ENCODE measurements around the gene CBLIF. TPM values are rescaled to one million over a fixed set of nuclear protein-coding genes. Genes with fewer than 3 reads are reported as not detected.
"Not testable (repeated sequence)": the region's sequence is repeated elsewhere in the genome, so short reads cannot be mapped to it uniquely, and the experiment has no call there.

The CBLIF gene
- total RNA-seq, 1 donor from 2014 or later: not detected

DNA sequence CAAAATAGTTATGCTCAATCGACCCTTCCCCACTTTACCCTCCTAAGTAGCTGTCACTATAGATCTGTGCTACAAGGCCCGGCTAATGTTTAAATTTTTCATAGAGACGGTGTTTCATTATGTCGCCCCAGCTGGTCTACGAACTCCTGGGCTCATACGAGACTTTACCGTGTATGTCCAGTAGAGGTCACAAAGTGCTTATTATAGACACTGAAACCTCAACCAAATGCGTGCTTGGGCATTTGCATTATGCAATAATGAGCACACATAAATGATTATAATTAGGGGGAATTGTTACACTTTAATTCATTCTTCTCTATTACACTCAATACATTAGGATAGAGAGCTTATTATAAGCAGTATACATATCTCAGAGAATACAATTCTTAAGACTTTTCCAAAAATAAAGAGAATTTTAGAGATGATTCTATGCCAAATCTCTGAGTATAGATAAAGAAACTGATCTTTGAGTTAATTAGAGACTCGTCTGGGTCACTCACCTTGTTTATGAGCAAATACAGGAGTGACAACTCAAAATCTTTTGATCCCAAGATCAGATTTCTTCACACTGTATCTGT lies 22.2 kb downstream of the CBLIF start:
- peak; percentile 72 for DNase-seq (ENCODE audit: low read depth)
- no peak for FAIRE-seq

DNA sequence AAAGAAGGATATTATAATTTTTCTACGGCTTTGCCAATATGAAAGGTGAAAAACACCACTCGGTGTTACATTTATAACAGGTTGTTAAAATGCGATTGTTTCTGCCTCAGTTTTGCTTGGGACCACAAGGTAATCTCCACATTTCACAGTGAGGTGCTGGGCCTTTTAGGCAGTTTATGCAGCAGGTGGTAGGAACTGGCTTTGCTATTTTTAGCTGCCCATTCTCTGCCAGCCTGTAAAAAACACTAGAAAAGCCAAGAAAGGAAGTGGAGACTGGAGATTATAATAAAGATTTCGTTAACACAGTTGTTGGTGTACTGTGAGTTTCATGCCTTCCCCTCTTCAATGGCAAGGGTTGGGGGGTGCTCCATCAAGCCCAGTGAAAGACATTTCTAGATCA lies 26.7 kb downstream of the CBLIF start:
- FAIRE-seq (no peak), DNase-seq (ENCODE audit: low read depth) (no peak)
- no peaks in the 10 kb centered on the region for H3K27me3 ChIP-seq (ENCODE audit: control insufficient read depth, insufficient read depth, low read length)
- no peak overlapping the region for H3K4me3 ChIP-seq (ENCODE audit: low read depth, low read length)
- TF ChIP-seq, protein P1, sequence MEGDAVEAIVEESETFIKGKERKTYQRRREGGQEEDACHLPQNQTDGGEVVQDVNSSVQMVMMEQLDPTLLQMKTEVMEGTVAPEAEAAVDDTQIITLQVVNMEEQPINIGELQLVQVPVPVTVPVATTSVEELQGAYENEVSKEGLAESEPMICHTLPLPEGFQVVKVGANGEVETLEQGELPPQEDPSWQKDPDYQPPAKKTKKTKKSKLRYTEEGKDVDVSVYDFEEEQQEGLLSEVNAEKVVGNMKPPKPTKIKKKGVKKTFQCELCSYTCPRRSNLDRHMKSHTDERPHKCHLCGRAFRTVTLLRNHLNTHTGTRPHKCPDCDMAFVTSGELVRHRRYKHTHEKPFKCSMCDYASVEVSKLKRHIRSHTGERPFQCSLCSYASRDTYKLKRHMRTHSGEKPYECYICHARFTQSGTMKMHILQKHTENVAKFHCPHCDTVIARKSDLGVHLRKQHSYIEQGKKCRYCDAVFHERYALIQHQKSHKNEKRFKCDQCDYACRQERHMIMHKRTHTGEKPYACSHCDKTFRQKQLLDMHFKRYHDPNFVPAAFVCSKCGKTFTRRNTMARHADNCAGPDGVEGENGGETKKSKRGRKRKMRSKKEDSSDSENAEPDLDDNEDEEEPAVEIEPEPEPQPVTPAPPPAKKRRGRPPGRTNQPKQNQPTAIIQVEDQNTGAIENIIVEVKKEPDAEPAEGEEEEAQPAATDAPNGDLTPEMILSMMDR (IDR thresholded peaks at IDR 0.05; ENCODE audit: insufficient read depth, low read length, severe bottlenecking): no peak
- no peaks in the 10 kb centered on the region for H3K36me3 ChIP-seq (ENCODE audit: control insufficient read depth, insufficient read depth, low read length)

More for the DNA sequence above, 22.2 kb downstream of the CBLIF start:
- H3K27me3 ChIP-seq (ENCODE audit: control insufficient read depth, insufficient read depth, low read length): no peaks in the 10 kb centered on the region
- H3K36me3 ChIP-seq (ENCODE audit: control insufficient read depth, insufficient read depth, low read length): no peaks in the 10 kb centered on the region
- TF ChIP-seq, protein P1 (IDR thresholded peaks at IDR 0.05; ENCODE audit: insufficient read depth, low read length, severe bottlenecking): peak; percentile 62
- no peak overlapping the region for H3K4me3 ChIP-seq (ENCODE audit: low read depth, low read length)

DNA sequence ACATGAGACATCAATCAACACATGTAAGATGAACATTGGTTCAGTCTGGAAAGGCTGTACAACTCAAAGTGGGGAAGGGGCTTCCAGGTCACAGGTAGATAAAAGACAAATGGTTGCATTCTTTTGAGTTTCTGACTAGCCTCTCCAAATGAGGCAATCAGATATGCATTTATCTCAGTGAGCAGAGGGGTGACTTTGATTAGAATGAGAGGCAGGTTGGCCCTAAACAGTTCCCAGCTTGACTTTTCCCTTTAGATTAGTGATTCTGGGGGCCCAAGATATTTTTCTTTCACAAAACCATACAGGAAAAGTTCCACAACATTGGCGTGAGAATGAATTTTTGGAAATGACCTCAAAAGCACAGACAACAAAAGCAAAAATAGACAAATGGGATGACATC lies 28.9 kb downstream of the CBLIF start:
- not testable (repeated sequence) for H3K36me3 ChIP-seq (ENCODE audit: control insufficient read depth, insufficient read depth, low read length); H3K27me3 ChIP-seq (ENCODE audit: control insufficient read depth, insufficient read depth, low read length); H3K4me3 ChIP-seq (ENCODE audit: low read depth, low read length); FAIRE-seq; DNase-seq (ENCODE audit: low read depth)

DNA sequence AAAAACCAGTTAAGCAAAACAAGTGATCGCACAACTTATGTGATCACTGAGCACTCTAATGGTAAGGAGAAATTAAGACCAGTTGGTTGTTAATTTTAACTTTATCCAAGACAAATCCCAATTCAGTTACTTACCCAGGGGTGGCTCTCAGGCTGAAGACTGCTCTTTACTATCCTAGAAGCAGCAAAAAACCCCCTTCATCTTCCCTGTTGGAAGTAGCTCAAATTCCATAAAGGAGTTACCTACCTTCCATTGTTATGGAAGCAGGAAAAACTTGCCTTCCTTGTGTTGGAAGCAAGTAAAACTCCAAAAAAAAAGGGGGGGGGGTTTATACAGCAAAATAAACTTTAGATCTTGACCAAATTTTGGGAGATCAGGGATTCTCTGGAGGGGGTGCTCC lies 29.5 kb downstream of the CBLIF start:
- DNase-seq (ENCODE audit: low read depth) (no peak), FAIRE-seq (no peak)
- Histone ChIP-seq H3K27me3 (ENCODE audit: control insufficient read depth, insufficient read depth, low read length) (no peaks in the 10 kb centered on the region), H3K36me3 (ENCODE audit: control insufficient read depth, insufficient read depth, low read length) (no peaks in the 10 kb centered on the region), H3K4me3 (ENCODE audit: low read depth, low read length) (no peak overlapping the region)
- TF ChIP-seq, protein P1 (IDR thresholded peaks at IDR 0.05; ENCODE audit: insufficient read depth, low read length, severe bottlenecking): no peak

DNA sequence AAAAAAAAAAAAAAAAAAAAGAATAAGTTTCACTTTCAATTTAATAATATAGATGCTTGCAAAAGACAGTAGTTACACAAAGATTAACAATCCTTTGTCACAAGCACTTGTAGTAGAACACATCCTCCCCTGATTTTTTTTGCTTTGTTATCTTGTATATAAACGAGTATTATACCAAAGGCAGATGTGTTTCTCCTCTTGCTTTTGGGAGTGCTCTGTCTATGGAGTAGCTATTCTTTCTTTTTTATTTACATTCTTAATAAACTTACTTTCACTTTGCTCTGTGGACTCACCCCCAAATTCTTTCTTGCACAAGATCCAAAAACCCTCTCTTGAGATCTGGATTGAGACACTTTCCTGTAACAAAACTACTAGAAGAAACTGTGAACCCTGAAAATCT lies 31.3 kb downstream of the CBLIF start:
- Histone ChIP-seq H3K27me3 (ENCODE audit: control insufficient read depth, insufficient read depth, low read length) (no peaks in the 10 kb centered on the region), H3K36me3 (ENCODE audit: control insufficient read depth, insufficient read depth, low read length) (no peaks in the 10 kb centered on the region), H3K4me3 (ENCODE audit: low read depth, low read length) (no peak overlapping the region)
- no peak for DNase-seq (ENCODE audit: low read depth)
- TF ChIP-seq, protein P1 (IDR thresholded peaks at IDR 0.05; ENCODE audit: insufficient read depth, low read length, severe bottlenecking): no peak
- FAIRE-seq: no peak

DNA sequence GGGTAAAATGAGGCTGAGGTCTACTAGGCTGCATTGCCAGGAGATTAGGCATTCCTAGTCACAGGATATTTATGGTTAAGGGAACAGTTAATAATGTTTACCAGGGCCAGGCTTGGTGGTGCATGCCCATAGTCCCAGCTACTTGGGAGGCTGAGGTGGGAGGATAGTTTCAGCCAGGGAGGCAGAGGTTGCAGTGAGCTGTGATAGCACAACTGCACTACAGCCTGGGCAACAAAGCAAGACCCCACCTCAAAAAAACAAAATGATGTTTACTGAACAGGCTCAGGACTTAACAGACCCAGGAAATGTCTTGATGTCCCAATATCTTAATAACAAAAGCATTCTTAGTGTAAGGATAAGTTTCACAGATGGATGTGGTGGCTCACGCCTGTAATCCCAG lies 31.9 kb downstream of the CBLIF start:
- no peak for FAIRE-seq
- no peaks in the 10 kb centered on the region for H3K27me3 ChIP-seq (ENCODE audit: control insufficient read depth, insufficient read depth, low read length)
- no peak overlapping the region for H3K4me3 ChIP-seq (ENCODE audit: low read depth, low read length)
- DNase-seq (ENCODE audit: low read depth): no peak
- TF ChIP-seq, protein P1 (IDR thresholded peaks at IDR 0.05; ENCODE audit: insufficient read depth, low read length, severe bottlenecking): no peak
- H3K36me3 ChIP-seq (ENCODE audit: control insufficient read depth, insufficient read depth, low read length): no peaks in the 10 kb centered on the region
